22Rv1 (cell line): Measurements from ENCODE around the gene ACSF2.
"Not testable (repeated sequence)": the region's sequence is repeated elsewhere in the genome, so short reads cannot be mapped to it uniquely, and the experiment has no call there.

Experiments
- H3K27ac ChIP-seq: fragments of 450-650 bp; 2 replicates; pipeline ENCODE4 v1.5.1; 2017
- ZFX ChIP-seq: fragments of 450-650 bp; IDR thresholded peaks from 2 replicates; pipeline ENCODE4 v1.6.1; 2017; ENCODE audit warnings: antibody characterized with exemption, borderline replicate concordance
- TF ChIP-seq, protein P1 (sequence below): fragments of 450-650 bp; IDR thresholded peaks from 2 replicates; pipeline ENCODE4 v1.5.1; 2017; ENCODE audit warnings: mild to moderate bottlenecking

The ACSF2 gene

DNA sequence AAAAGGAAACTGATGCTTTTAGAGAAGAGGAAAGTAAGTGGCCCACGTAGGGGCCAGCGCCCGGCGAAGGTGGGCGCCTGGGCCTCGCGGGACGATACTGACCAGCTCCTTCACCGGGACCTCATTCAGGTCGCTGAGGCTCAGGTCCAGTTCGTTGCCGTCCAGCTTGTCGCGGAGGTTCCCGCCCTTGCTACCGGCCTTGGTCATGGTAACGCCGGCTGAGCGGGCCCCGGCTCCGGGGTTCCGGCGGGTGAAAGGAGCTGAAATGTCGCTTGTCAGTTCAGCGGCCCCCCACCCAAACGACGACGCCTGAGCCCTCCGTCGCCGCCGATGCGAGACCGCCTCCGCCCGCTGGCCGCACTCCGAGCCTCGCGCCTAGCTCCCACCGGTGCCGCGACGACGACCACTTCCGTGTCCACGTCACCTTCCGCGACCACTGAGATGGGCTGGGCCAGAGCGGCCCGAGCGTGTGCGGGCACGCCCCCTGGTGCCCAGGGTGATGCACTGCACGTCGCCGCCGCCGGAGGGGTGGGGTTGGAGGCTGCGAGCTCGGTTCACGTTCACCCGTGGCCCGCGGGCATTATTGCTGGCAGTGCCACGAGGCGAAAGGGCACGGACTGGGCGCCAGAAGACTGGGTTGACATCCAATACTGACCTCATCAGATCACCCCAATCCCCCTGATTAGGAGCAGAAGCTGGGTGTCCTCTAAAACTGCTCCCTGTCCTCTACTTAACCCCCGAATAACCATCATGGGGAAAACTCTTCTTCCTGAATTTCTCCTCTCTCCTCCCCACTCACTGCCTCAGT is 28.7 kb upstream of the ACSF2 start, which contains the start of gene LRRC59:
LRRC59 (minus strand) TSS at position 413 of the 808 bp plus-strand sequence; CDS start at position 207, 206 bp downstream.
- H3K27ac ChIP-seq, result peak within 1 kb of the TSS; percentile 79
- TF ChIP-seq, protein P1, sequence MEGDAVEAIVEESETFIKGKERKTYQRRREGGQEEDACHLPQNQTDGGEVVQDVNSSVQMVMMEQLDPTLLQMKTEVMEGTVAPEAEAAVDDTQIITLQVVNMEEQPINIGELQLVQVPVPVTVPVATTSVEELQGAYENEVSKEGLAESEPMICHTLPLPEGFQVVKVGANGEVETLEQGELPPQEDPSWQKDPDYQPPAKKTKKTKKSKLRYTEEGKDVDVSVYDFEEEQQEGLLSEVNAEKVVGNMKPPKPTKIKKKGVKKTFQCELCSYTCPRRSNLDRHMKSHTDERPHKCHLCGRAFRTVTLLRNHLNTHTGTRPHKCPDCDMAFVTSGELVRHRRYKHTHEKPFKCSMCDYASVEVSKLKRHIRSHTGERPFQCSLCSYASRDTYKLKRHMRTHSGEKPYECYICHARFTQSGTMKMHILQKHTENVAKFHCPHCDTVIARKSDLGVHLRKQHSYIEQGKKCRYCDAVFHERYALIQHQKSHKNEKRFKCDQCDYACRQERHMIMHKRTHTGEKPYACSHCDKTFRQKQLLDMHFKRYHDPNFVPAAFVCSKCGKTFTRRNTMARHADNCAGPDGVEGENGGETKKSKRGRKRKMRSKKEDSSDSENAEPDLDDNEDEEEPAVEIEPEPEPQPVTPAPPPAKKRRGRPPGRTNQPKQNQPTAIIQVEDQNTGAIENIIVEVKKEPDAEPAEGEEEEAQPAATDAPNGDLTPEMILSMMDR, result peak; percentile 96
- TF ChIP-seq ZFX, result no peak

GRCh38 chr17:50397919-50398285 is 28.1 kb upstream of the ACSF2 start:
- H3K27ac ChIP-seq, result no peak overlapping the region
- TF ChIP-seq, protein P1, result no peak
- no peak for TF ChIP-seq ZFX

- H3K27ac ChIP-seq, result not testable (repeated sequence)
These were observed 27.3 kb upstream of the ACSF2 start for GRCh38 chr17:50398672-50399071.

DNA sequence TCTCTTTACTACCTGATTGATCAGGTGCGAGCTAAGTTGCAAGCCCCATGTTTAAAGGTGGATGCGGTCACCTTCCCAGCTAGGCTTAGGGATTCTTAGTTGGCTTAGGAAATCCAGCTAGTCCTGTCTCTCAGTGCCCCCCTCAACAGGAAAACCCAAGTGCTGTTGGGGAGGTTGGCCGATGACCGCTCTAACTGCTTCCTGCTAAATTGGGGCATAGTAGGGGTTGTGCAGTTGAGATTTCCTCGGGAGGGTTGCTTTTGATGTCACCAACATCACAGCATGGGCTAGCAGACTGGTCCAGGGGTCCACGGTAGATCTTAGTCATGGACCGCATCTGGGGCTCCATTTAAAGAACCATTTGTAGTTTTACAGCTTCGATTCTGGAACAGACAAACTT is 26.4 kb upstream of the ACSF2 start:
- H3K27ac ChIP-seq, result not testable (repeated sequence)

DNA sequence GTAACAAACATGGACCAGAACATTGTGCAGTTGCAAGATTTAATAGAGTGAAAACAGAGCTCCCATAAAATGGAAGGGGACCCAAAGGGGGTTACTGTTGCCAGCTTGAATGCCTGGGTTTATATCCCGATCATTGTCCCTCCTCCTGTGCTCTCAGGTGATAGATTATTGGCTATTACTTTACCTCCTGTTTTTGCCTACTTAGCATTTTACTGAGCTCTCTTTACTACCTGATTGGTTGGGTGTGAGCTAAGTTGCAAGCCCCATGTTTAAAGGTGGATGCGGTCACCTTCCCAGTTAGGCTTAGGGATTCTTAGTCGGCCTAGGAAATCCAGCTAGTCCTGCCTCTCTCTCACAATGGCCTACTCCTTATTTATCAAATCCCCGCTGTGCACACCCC is 20.7 kb upstream of the ACSF2 start:
- H3K27ac ChIP-seq, result not testable (repeated sequence)

GRCh38 chr17:50406578-50406977 is 19.4 kb upstream of the ACSF2 start:
- TF ChIP-seq ZFX, result no peak
- TF ChIP-seq, protein P1, result no peak
- H3K27ac ChIP-seq, result no peak overlapping the region

- no peak overlapping the region for H3K27ac ChIP-seq
- TF ChIP-seq ZFX, result no peak
- TF ChIP-seq, protein P1, result no peak
These were observed 18.1 kb upstream of the ACSF2 start for GRCh38 chr17:50407921-50408320.

DNA sequence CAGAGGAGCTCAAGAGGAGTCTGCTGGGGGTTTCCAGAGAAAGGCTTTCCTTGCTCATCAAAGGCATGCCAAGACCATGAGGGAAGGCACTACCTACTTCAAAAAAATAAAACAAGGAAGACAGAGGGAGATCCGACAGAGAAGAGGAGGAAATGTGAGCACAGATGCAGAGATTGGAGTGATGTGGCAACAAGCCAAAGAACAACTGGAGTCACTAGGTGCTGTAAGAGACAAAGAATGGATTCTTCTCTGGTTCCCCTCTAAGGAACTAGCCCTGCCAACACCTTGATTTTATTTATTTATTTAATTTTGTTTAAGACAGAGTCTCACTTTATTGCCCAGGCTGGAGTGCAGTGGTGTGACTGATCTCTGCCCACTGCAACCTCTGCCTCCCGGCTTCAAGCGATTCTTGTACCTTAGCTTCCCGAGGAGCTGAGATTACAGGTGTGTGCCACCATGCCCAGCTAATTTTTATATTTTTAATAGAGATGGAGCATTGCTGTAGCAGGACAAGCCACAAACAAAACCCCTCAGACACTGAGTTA is 13.8 kb upstream of the ACSF2 start:
- H3K27ac ChIP-seq, result no peak overlapping the region
- TF ChIP-seq ZFX, result no peak
- TF ChIP-seq, protein P1, result no peak

GRCh38 chr17:50414808-50415207 is 11.2 kb upstream of the ACSF2 start:
- no peak overlapping the region for H3K27ac ChIP-seq
- no peak for TF ChIP-seq ZFX
- TF ChIP-seq, protein P1, result no peak

DNA sequence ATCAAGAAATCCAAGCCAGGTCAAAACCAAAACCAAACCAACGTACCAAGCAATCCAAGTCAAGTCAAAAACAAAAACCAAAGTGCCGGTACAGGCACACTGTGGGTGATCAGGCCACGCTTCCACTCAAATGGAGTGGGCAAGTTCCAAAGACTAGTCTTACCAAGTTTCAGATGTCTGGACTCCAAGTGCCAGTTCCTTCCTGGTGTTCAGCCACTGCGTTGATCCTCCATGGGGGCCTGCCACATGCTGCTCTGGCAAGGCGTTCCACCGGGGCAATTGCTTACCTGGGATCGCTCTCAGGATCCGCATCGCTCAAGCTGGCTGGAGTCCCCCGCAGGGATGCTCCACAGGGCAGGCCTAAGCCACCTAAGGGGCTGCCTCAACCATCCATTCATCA is 6.4 kb upstream of the ACSF2 start:
- H3K27ac ChIP-seq, result not testable (repeated sequence)
